NCI-H748 (cell line): ENCODE measurements around the gene RXFP1.
A peak's percentile ranks its signal among the peaks of the same experiment; 100 is the strongest.

Experiments used
- DNase-seq: peaks from one replicate; lab custom pipeline; 2025; ENCODE audit not compliant: unreplicated experiment; lab: John Stamatoyannopoulos, UW

Gene RXFP1

GRCh38 chr4:158670975-158671664, 149.4 kb downstream of the RXFP1 start:
- DNase-seq: peak; percentile 83

DNA sequence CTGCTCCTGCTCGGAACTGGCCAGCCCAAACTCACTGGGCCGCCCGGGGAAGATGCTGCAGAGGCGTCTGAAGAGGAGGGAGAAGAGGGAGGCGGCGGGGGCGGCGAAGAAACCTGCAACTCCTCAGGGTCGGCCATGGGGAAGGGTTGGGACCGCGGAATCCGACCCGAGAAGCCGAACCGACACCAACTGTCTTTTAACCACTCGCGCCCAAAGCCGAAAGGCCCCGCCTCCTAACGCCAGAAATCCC, 149.9 kb downstream of the RXFP1 start, which contains the start of gene C4orf46:
C4orf46 (minus strand) TSS at position 223 of the 250 bp plus-strand sequence; CDS start at position 137, 86 bp downstream.
- DNase-seq: no peak

DNA sequence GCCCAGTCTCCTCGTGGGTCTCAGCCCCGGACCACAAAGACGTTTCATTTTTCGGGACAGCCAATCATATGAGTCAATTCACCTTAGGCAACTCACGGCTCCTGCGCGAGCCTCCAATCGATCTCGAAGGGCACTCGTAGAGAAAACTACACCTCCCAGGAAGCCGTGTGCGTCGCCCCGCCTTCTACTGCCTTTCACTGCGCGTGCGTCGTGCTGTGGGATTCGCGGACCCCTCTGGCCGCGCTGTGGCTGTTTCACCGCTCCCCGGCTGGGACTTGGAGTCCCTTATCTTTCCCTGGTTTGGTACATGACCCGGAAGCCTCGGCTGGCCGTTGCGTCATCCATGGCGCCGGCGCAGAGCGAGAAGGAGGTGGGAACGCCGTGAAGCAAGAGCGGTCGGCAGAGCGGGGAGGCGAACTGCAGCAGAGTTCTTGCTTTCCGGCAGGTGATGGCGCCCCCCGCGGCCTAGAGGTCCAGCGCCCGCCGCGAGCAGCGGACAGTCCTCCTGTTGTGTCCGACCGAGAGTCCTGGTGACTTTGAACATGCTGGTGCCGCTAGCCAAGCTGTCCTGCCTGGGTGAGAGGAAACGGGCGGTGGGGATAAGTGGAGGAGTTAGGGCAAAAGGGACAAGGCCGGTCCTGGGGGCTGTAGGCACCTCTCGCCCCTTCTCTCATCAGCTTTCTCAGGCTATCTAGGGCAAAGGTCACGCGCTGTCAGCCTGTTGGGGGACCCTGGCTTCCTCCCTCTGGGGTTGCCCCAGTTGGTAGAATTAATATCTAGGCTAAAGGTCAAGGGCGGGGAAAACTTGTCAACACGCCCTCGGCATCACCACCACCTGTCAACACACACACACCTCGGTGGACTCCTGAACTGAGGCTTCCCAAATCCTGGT, 150.5 kb downstream of the RXFP1 start, which contains the start of gene ETFDH:
ETFDH (plus strand) TSS at position 382 of the 892 bp plus-strand sequence; CDS start at position 543, 161 bp downstream.
- peak; percentile 98 for DNase-seq

DNA sequence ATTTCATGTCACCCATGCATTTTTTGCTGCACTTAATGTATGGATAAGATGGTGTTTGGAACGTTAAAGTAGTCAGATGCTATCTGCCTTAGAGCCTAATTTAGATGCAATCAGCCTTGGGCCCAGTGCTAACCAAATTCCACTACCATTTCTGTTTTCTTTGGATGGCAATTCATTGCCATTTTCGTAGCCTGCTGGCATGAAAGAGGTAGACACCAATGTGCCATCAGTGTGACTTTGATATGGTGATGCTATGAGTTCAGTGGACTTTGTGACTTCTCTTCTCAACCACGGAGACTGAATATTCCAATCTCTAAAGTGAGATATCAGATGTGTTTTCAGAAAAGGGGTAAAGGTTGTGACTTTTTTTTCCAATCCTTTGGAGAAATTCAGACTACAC, 152.0 kb downstream of the RXFP1 start:
- no peak for DNase-seq

DNA sequence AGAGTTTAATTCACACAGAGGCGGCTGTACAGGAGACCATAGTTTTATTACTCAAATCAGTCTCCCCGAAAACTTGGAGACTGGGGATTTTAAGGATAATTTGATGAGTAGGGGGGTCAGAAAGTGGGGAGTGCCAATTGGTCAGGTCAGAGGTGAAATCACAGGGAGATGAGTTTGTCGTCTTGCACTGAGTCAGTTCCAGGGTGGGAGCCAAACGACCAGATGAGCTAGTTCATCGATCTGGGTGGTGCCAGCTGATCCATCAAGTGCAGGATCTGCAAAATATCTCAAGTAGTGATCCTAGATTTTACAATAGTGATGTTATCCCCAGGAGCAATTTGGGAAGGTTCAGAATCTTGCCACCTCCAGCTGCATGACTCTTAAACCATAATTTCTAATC, 154.4 kb downstream of the RXFP1 start:
- no peak for DNase-seq

- DNase-seq: no peak
Observed at GRCh38 chr4:158678767-158679166, 157.1 kb downstream of the RXFP1 start.

DNA sequence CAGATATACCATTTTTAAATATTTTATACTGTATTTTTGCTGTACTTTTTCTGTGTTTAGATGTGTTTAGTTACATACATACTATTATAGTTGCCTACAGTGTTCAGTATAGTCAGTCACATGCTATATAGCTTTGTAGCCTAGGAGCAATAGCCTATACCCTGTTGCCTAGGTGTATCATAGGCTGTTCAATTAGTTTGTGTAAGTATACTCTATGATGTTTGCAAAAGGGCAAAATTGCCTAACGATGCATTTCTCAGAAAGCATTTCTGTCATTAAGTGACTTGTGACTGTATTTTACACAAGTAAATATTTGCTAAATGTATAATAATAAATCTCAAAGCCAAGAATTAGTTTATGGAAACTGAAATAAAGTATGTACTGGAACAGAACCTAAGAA, 159.9 kb downstream of the RXFP1 start:
- DNase-seq: no peak

DNA sequence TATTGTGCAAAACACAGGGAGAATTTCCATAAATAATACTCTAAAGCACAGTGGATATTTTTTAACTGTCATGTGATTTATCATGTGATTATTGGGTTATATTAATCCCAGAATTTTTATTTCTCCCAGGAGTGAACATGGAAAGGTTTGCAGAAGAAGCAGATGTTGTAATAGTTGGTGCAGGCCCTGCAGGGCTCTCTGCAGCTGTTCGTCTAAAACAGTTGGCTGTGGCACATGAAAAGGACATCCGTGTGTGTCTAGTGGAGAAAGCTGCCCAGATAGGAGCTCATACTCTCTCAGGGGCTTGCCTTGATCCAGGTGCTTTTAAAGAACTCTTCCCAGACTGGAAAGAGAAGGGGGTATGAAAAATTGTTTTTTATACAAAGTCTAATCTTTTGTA, 160.4 kb downstream of the RXFP1 start:
- no peak for DNase-seq

DNA sequence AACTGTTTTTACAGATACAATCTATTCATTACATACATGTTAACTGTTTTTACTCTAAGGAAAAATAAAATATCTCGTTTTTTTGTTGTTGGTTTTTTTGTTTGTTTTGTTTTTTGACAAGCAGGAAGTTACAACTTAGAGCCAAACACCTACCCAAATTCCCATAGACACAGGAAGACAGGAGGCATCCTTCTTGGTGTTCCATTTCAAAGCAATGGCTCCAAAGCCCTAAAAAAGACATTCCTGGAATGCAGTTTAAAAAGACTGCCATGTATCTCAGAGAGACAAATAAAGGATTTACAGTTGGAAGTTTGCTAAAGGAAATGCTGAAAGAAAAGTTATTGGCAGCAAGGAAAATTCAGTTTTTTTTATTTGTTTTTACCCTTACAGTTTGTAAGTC, 167.1 kb downstream of the RXFP1 start:
- DNase-seq: no peak
